ENCODE results near the gene C17orf107. TPM values are rescaled to one million over a fixed set of nuclear protein-coding genes. Genes with fewer than 3 reads are reported as not detected.

C17orf107 gene
- total and polyA plus RNA-seq, 5 donors from 2014 or later = 1.1 to 45.6 (median 1.3) TPM

DNA sequence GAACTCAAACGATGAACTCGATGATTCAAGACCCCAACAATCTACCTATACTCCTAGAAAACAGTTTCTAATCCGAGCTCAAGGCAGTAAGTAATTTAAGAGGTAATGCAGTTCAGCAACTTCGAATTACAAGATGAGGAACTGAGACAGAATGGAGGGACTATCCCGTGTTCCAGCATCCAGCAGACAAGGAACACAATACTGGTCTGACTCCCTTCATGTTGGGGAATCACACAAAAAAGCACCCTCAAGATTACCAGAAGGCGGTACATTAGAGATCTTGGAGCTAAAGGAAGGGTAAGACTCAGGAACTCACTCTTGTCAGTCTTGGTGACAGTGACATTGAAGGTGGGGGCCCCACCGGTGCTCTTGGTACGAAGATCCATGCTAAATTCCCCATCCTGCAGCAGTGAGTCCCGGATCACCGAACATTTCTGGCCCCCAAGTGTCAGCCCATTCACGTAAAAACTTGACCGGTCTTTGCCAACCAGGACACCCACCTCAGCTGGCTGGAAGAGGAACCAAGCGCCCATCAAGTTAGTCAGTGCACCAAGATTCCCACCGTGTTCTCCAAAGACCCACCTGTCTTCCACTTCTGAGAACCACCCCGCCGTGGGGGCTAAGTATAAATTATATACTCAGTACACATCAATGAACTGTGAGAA lies 47.1 kb downstream of the C17orf107 start:
- Mint-ChIP-seq H3K4me3 (peak overlapping the region; percentile 90 to 99 (median 96)), H3K36me3 (peaks cover 30% of the 10 kb centered on the region), H3K27me3 (peaks cover 4% of the 10 kb centered on the region), H3K4me1 (peaks cover 0 to 66% (median 44%) of the 10 kb centered on the region in 4 donors), H3K27ac (peak overlapping the region; percentile 82 to 94 (median 93)), H3K9me3 (peaks cover 0 to 3% (median 0%) of the 10 kb centered on the region in 7 donors)
- Histone ChIP-seq H3K27me3 (ENCODE audit: control insufficient read depth, insufficient read depth, low read length) (no peaks in the 10 kb centered on the region), H3K36me3 (ENCODE audit: control insufficient read depth, insufficient read depth, low read length) (peaks cover 39% of the 10 kb centered on the region), H3K4me1 (ENCODE audit: control insufficient read depth, insufficient read depth, low read length, poor library complexity, severe bottlenecking) (peaks cover 76% of the 10 kb centered on the region), H3K27ac (ENCODE audit: insufficient read depth, low read length, poor library complexity, severe bottlenecking) (peak overlapping the region; percentile 97), H3K9me3 (ENCODE audit: control insufficient read depth in 2 of 2, low read length in 2 of 2) (no peaks in the 10 kb centered on the region), H3K4me3 (ENCODE audit: low read depth, low read length) (peak overlapping the region; percentile 96)
- DNase-seq = peak in 1 of 3 donors; percentile 27
- ATAC-seq (ENCODE audit: low read depth in 2 of 2) = no peak

- Histone ChIP-seq H3K9me3 (ENCODE audit: control insufficient read depth in 2 of 2, low read length in 2 of 2) (no peaks in the 10 kb centered on the region), H3K4me3 (ENCODE audit: low read depth, low read length) (peak overlapping the region; percentile 96), H3K4me1 (ENCODE audit: control insufficient read depth, insufficient read depth, low read length, poor library complexity, severe bottlenecking) (peaks cover 70% of the 10 kb centered on the region), H3K27me3 (ENCODE audit: control insufficient read depth, insufficient read depth, low read length) (no peaks in the 10 kb centered on the region), H3K36me3 (ENCODE audit: control insufficient read depth, insufficient read depth, low read length) (peaks cover 39% of the 10 kb centered on the region), H3K27ac (ENCODE audit: insufficient read depth, low read length, poor library complexity, severe bottlenecking) (peak overlapping the region; percentile 97)
- no peak for DNase-seq
- no peak for ATAC-seq (ENCODE audit: low read depth in 2 of 2)
- Mint-ChIP-seq H3K9me3 (peaks cover 0 to 3% (median 0%) of the 10 kb centered on the region in 7 donors), H3K36me3 (peaks cover 24% of the 10 kb centered on the region), H3K27me3 (peaks cover 4% of the 10 kb centered on the region), H3K27ac (peak overlapping the region; percentile 82 to 94 (median 84)), H3K4me1 (peaks cover 0 to 64% (median 39%) of the 10 kb centered on the region in 4 donors), H3K4me3 (peak overlapping the region; percentile 90 to 99 (median 96))
Observed at GRCh38 chr17:4947010-4947410, 47.7 kb downstream of the C17orf107 start.

GRCh38 chr17:4947411-4948165 lies 48.3 kb downstream of the C17orf107 start:
- Mint-ChIP-seq H3K4me1 (peaks cover 0 to 59% (median 35%) of the 10 kb centered on the region in 4 donors), H3K9me3 (peaks cover 0 to 3% (median 0%) of the 10 kb centered on the region in 7 donors), H3K36me3 (peaks cover 23% of the 10 kb centered on the region), H3K27me3 (peaks cover 4% of the 10 kb centered on the region), H3K27ac (peak overlapping the region; percentile 82 to 97 (median 95)), H3K4me3 (peak overlapping the region; percentile 95 to 99 (median 98))
- Histone ChIP-seq H3K27ac (ENCODE audit: insufficient read depth, low read length, poor library complexity, severe bottlenecking) (peak overlapping the region; percentile 97), H3K4me1 (ENCODE audit: control insufficient read depth, insufficient read depth, low read length, poor library complexity, severe bottlenecking) (peaks cover 64% of the 10 kb centered on the region), H3K27me3 (ENCODE audit: control insufficient read depth, insufficient read depth, low read length) (no peaks in the 10 kb centered on the region), H3K36me3 (ENCODE audit: control insufficient read depth, insufficient read depth, low read length) (peaks cover 35% of the 10 kb centered on the region), H3K4me3 (ENCODE audit: low read depth, low read length) (peak overlapping the region; percentile 96), H3K9me3 (ENCODE audit: control insufficient read depth in 2 of 2, low read length in 2 of 2) (no peaks in the 10 kb centered on the region)
- ATAC-seq (ENCODE audit: low read depth in 2 of 2) = peak; percentile 26 to 30
- peak; percentile 62 to 90 (median 71) for DNase-seq

GRCh38 chr17:4948166-4948930 lies 49.0 kb downstream of the C17orf107 start, which contains the start of gene PFN1:
Gene PFN1 (minus strand): TSS chr17:4948530. CDS start chr17:4948394, 136 bp downstream.
- H3K4me1 Mint-ChIP-seq = peaks cover 0 to 53% (median 33%) of the 10 kb centered on the region in 4 donors
- H3K9me3 Mint-ChIP-seq = peaks cover 0 to 3% (median 0%) of the 10 kb centered on the region in 7 donors

GRCh38 chr17:4948931-4949320 lies 49.6 kb downstream of the C17orf107 start:
- Histone ChIP-seq H3K27ac (ENCODE audit: insufficient read depth, low read length, poor library complexity, severe bottlenecking) (peak overlapping the region; percentile 97), H3K4me1 (ENCODE audit: control insufficient read depth, insufficient read depth, low read length, poor library complexity, severe bottlenecking) (peaks cover 51% of the 10 kb centered on the region), H3K4me3 (ENCODE audit: low read depth, low read length) (peak overlapping the region; percentile 86), H3K36me3 (ENCODE audit: control insufficient read depth, insufficient read depth, low read length) (peaks cover 23% of the 10 kb centered on the region), H3K9me3 (ENCODE audit: control insufficient read depth in 2 of 2, low read length in 2 of 2) (no peaks in the 10 kb centered on the region), H3K27me3 (ENCODE audit: control insufficient read depth, insufficient read depth, low read length) (no peaks in the 10 kb centered on the region)
- H3K4me3 Mint-ChIP-seq = peak overlapping the region; percentile 95 to 99 (median 98)
- peak; percentile 28 to 39 for ATAC-seq (ENCODE audit: low read depth in 2 of 2)
- H3K9me3 Mint-ChIP-seq = peaks cover 0 to 3% (median 0%) of the 10 kb centered on the region in 7 donors
- peaks cover 0 to 47% (median 31%) of the 10 kb centered on the region in 4 donors for H3K4me1 Mint-ChIP-seq
- H3K36me3 Mint-ChIP-seq = peaks cover 23% of the 10 kb centered on the region
- peak; percentile 66 to 88 (median 80) for DNase-seq
- peak overlapping the region; percentile 83 to 97 (median 94) for H3K27ac Mint-ChIP-seq
- H3K27me3 Mint-ChIP-seq = peaks cover 4% of the 10 kb centered on the region

More at GRCh38 chr17:4948166-4948930, 49.0 kb downstream of the C17orf107 start, which contains the start of gene PFN1:
- Mint-ChIP-seq H3K4me3 (peak within 1 kb of the TSS; percentile 95 to 99 (median 98)), H3K27me3 (peaks cover 4% of the 10 kb centered on the region), H3K36me3 (peaks cover 23% of the 10 kb centered on the region), H3K27ac (peak within 1 kb of the TSS; percentile 95 to 99 (median 97))
- H3K27ac ChIP-seq (ENCODE audit: insufficient read depth, low read length, poor library complexity, severe bottlenecking) = peak within 1 kb of the TSS; percentile 97
- peak; percentile 47 to 51 for ATAC-seq (ENCODE audit: low read depth in 2 of 2)
- H3K4me1 ChIP-seq (ENCODE audit: control insufficient read depth, insufficient read depth, low read length, poor library complexity, severe bottlenecking) = peaks cover 57% of the 10 kb centered on the region
- peak; percentile 82 to 97 (median 91) for DNase-seq
- H3K9me3 ChIP-seq (ENCODE audit: control insufficient read depth in 2 of 2, low read length in 2 of 2) = no peaks in the 10 kb centered on the region
- no peaks in the 10 kb centered on the region for H3K27me3 ChIP-seq (ENCODE audit: control insufficient read depth, insufficient read depth, low read length)
- peaks cover 27% of the 10 kb centered on the region for H3K36me3 ChIP-seq (ENCODE audit: control insufficient read depth, insufficient read depth, low read length)
- peak within 1 kb of the TSS; percentile 96 for H3K4me3 ChIP-seq (ENCODE audit: low read depth, low read length)

GRCh38 chr17:4949321-4950074 lies 50.2 kb downstream of the C17orf107 start:
- peaks cover 0 to 42% (median 25%) of the 10 kb centered on the region in 4 donors for H3K4me1 Mint-ChIP-seq

More at GRCh38 chr17:4949321-4950074, 50.2 kb downstream of the C17orf107 start:
- Mint-ChIP-seq H3K27ac (peak overlapping the region; percentile 83 to 97 (median 90)), H3K27me3 (peaks cover 4% of the 10 kb centered on the region), H3K4me3 (peak overlapping the region; percentile 95 to 99 (median 98)), H3K9me3 (peaks cover 0 to 1% (median 0%) of the 10 kb centered on the region in 7 donors), H3K36me3 (peaks cover 20% of the 10 kb centered on the region)
- Histone ChIP-seq H3K9me3 (ENCODE audit: control insufficient read depth in 2 of 2, low read length in 2 of 2) (no peaks in the 10 kb centered on the region), H3K4me3 (ENCODE audit: low read depth, low read length) (peak overlapping the region; percentile 86), H3K36me3 (ENCODE audit: control insufficient read depth, insufficient read depth, low read length) (peaks cover 23% of the 10 kb centered on the region), H3K27ac (ENCODE audit: insufficient read depth, low read length, poor library complexity, severe bottlenecking) (peak overlapping the region; percentile 97), H3K27me3 (ENCODE audit: control insufficient read depth, insufficient read depth, low read length) (no peaks in the 10 kb centered on the region), H3K4me1 (ENCODE audit: control insufficient read depth, insufficient read depth, low read length, poor library complexity, severe bottlenecking) (peaks cover 45% of the 10 kb centered on the region)
- DNase-seq (peak; percentile 71 to 94 (median 83)), ATAC-seq (ENCODE audit: low read depth in 2 of 2) (peak; percentile 28 to 29)
